GM12878 (cell line): ENCODE results near the gene C10orf90. TPM values are rescaled to one million over a fixed set of nuclear protein-coding genes. Genes with fewer than 3 reads are reported as not detected.

Experiments used
- ATAC-seq: fragments of 200-7000 bp; cut with Tn5 transposase; 3 replicates; pipeline ENCODE4 v1.9.1; 2020; ENCODE audit warnings: mild to moderate bottlenecking, moderate library complexity
- BruUV-seq: library from RNA; stranded (reverse); fragments of 400-500 nt; replicated peaks from 2 replicates; lab custom pipeline; 2021; lab: Mats Ljungman, UMichigan
- CTCF ChIA-PET: fragments of 300-600 bp; sonication (Branson Sonifier 250); formaldehyde crosslinking; extraction: SDS; loops from one replicate; lab custom pipeline; 2021; ENCODE audit warnings: inconsistent platforms; lab: Yijun Ruan, JAX
- POLR2A ChIA-PET: fragments of 350-600 bp; formaldehyde crosslinking; extraction: SDS; loops from one replicate; lab custom pipeline; 2021; ENCODE audit warnings: inconsistent platforms; lab: Charles Lee
- RAD21 ChIA-PET: fragments of 300-600 bp; sonication (Branson Sonifier 250); formaldehyde crosslinking; loops from one replicate; lab custom pipeline; 2023; ENCODE audit warnings: antibody characterized with exemption; ENCODE audit not compliant: unreplicated experiment; lab: Charles Lee
- SMC1A ChIA-PET: fragments of 300-600 bp; sonication (Branson Sonifier 250); formaldehyde crosslinking; loops from one replicate; lab custom pipeline; 2023; ENCODE audit not compliant: unreplicated experiment, uncharacterized antibody; lab: Charles Lee
- DNase-seq: peaks from one replicate; pipeline ENCODE4 v3.0.0-alpha.2; 2011; ENCODE audit warnings: low read depth, low spot score
- FAIRE-seq: peaks from 3 replicates; lab custom pipeline; 2011; peaks lifted over from hg19 to GRCh38; lab: Jason Lieb, UNC
- H2AFZ ChIP-seq: 2 replicates; pipeline ENCODE4 v1.6.0; 2011; ENCODE audit warnings: low read depth, low read length, control low read depth; ENCODE audit not compliant: control insufficient read depth
- H3K27ac ChIP-seq: 2 replicates; pipeline ENCODE4 v1.5.1; 2011; ENCODE audit warnings: control low read depth; ENCODE audit not compliant: control insufficient read depth, insufficient read depth
- H3K27me3 ChIP-seq, 2 experiments: replicated peaks in 1 of 2; 2 replicates each; pipeline versions ENCODE4 v1.6.0 to v1.6.1; 2011; ENCODE audit warnings: low read length in 1 of 2; ENCODE audit not compliant: control insufficient read depth in 2 of 2, insufficient read depth in 2 of 2
- H3K36me3 ChIP-seq, 2 experiments: 2 replicates each; pipeline ENCODE4 v1.5.1; 2011; ENCODE audit warnings: low read length in 1 of 2; ENCODE audit not compliant: control insufficient read depth in 2 of 2, insufficient read depth in 2 of 2
- H3K4me1 ChIP-seq: 2 replicates; pipeline ENCODE4 v1.6.1; 2011; ENCODE audit warnings: mild to moderate bottlenecking, low read length, moderate library complexity, mixed read lengths; ENCODE audit not compliant: control insufficient read depth, insufficient read depth
- H3K4me2 ChIP-seq: 2 replicates; pipeline ENCODE4 v1.6.0; 2011; ENCODE audit warnings: control low read depth; ENCODE audit not compliant: control insufficient read depth, insufficient read depth
- H3K4me3 ChIP-seq: fragments of 200-600 bp; sonication (generic); 2 replicates; pipeline ENCODE4 v1.5.1; 2016
- H3K79me2 ChIP-seq: 2 replicates; pipeline ENCODE4 v1.6.0; 2011; ENCODE audit warnings: low read length; ENCODE audit not compliant: control insufficient read depth, insufficient read depth
- H3K9ac ChIP-seq: 2 replicates; pipeline ENCODE4 v1.8.0; 2011; ENCODE audit warnings: low read length, control low read depth, mixed read lengths; ENCODE audit not compliant: control insufficient read depth, insufficient read depth
- H3K9me3 ChIP-seq: replicated peaks from 3 replicates; pipeline ENCODE4 v1.5.1; 2011; ENCODE audit warnings: mild to moderate bottlenecking, low read length; ENCODE audit not compliant: control insufficient read depth, insufficient read depth
- H4K20me1 ChIP-seq: 2 replicates; pipeline ENCODE4 v1.6.0; 2011; ENCODE audit not compliant: control insufficient read depth, insufficient read depth
- ASH2L ChIP-seq: fragments of 300-600, 200-600 bp; sonication (generic); IDR thresholded peaks from 2 replicates; pipeline ENCODE4 v1.6.1; 2017; ENCODE audit warnings: low read depth, mild to moderate bottlenecking, borderline replicate concordance
- BACH1 ChIP-seq: fragments of 450-650 bp; IDR thresholded peaks from 2 replicates; pipeline ENCODE4 v1.6.1; 2017; ENCODE audit warnings: mild to moderate bottlenecking, borderline replicate concordance
- BCL11A ChIP-seq: IDR thresholded peaks from 2 replicates; pipeline ENCODE4 v1.6.1; 2011; ENCODE audit warnings: low read depth, low read length
- CBX3 ChIP-seq: fragments of 200-600 bp; sonication (generic); IDR thresholded peaks from 2 replicates; pipeline ENCODE4 v1.6.1; 2016; ENCODE audit warnings: low read depth, borderline replicate concordance
- CHD2 ChIP-seq: IDR thresholded peaks from 2 replicates; pipeline ENCODE4 v1.6.1; 2011; ENCODE audit warnings: low read depth, low read length, improper control_type of control experiment, borderline replicate concordance
- GATAD2B ChIP-seq: fragments of 450-650 bp; conservative IDR thresholded peaks from 2 replicates; pipeline ENCODE4 v1.6.1; 2017; ENCODE audit warnings: low read depth, mild to moderate bottlenecking, moderate library complexity
- LARP7 ChIP-seq: fragments of 450-650 bp; IDR thresholded peaks from 2 replicates; pipeline ENCODE4 v1.6.1; 2017; ENCODE audit warnings: mild to moderate bottlenecking
- NR2C2 ChIP-seq: IDR thresholded peaks from 2 replicates; pipeline ENCODE4 v1.6.1; 2011; ENCODE audit warnings: borderline replicate concordance, low read depth; ENCODE audit not compliant: control insufficient read depth, insufficient read length
- NR2F1 ChIP-seq: fragments of 450-650 bp; conservative IDR thresholded peaks from 2 replicates; pipeline ENCODE4 v1.6.1; 2017; ENCODE audit warnings: mild to moderate bottlenecking
- PBX3 ChIP-seq: IDR thresholded peaks from 2 replicates; pipeline ENCODE4 v1.6.1; 2011; ENCODE audit warnings: mild to moderate bottlenecking, low read depth, low read length, moderate library complexity; ENCODE audit not compliant: insufficient replicate concordance
- POU2F2 ChIP-seq: IDR thresholded peaks from 3 replicates; pipeline ENCODE4 v1.6.1; 2011; ENCODE audit warnings: low read depth, mild to moderate bottlenecking, low read length, borderline replicate concordance
- RELA ChIP-seq: fragments of 450-650 bp; IDR thresholded peaks from 2 replicates; pipeline ENCODE4 v1.8.0; 2014; ENCODE audit warnings: borderline replicate concordance; ENCODE audit not compliant: partially characterized antibody
- STAT3 ChIP-seq: IDR thresholded peaks from 2 replicates; pipeline ENCODE4 v1.6.1; 2011; ENCODE audit warnings: low read depth, low read length, improper control_type of control experiment
- SUZ12 ChIP-seq: fragments of 200-600 bp; sonication (generic); IDR thresholded peaks from one replicate; pipeline ENCODE4 v1.6.1; 2018; ENCODE audit warnings: antibody characterized with exemption, mild to moderate bottlenecking; ENCODE audit not compliant: unreplicated experiment
- TCF12 ChIP-seq: IDR thresholded peaks from 2 replicates; pipeline ENCODE4 v1.6.1; 2011; ENCODE audit warnings: low read depth, mild to moderate bottlenecking, low read length
- ZNF207 ChIP-seq: fragments of 450-650 bp; IDR thresholded peaks from 2 replicates; pipeline ENCODE4 v1.6.1; 2014; ENCODE audit warnings: antibody characterized with exemption, mild to moderate bottlenecking, borderline replicate concordance
- ZNF384 ChIP-seq: IDR thresholded peaks from 2 replicates; pipeline ENCODE4 v1.6.1; 2012; ENCODE audit warnings: low read depth, mild to moderate bottlenecking, low read length, improper control_type of control experiment, borderline replicate concordance
- WGBS: methylation state at CpG from one replicate; pipeline ENCODE4 v1.1.6; 2016; ENCODE audit warnings: low lambda C conversion rate; ENCODE audit not compliant: insufficient replicate concordance, insufficient coverage; ENCODE audit errors: missing lambda C conversion rate; 5-methylcytosine and 5-hydroxymethylcytosine counted together
- in situ Hi-C: fragments of 300-500 bp; cut with MboI; formaldehyde crosslinking; loops from 9 replicates; pipeline ENCODE4 v1.14.3; 2018; ENCODE audit warnings: mixed read lengths
- intact Hi-C: fragments of 100-400 bp; cut with micrococcal nuclease; formaldehyde crosslinking; loops from one replicate; pipeline ENCODE4 v1.14.2; 2022; ENCODE audit not compliant: unreplicated experiment
- polyA plus RNA-seq, 11 experiments: library from polyadenylated mRNA; depleted of rRNA in 4 of 11; unstranded in 6 of 11; stranded (reverse) in 5 of 11; fragments of >200 nt; fragmentation: Nextera tagmentation in 4 of 11; fragmentation: Illumina TruSeq in 1 of 11; extraction: Ambion mirVana in 4 of 11; extraction: Trizol in 1 of 11; gene quantifications; 1 replicate in 1 of 11; 2 replicates in 10 of 11; pipeline versions ENCODE4 v1.2.1 to v1.2.3, GENCODE V29; 2011 to 2016; ENCODE audit warnings: inconsistent platforms in 2 of 11, missing spikeins in 2 of 11, low read depth in 1 of 11
- total RNA-seq, 4 experiments: library from RNA; depleted of rRNA in 3 of 4; stranded (reverse); fragments of >200 nt in 3 of 4; fragmentation: Illumina TruSeq in 1 of 4; extraction: Trizol in 1 of 4; gene quantifications; 2 replicates each; pipeline versions ENCODE4 v1.2.1 to v1.2.3, GENCODE V29; 2013 to 2021

Gene C10orf90
- total and polyA plus RNA-seq, 10 of the 15 experiments (the other 5 are each of a cell fraction or from before 2014, with no cell fraction given) = 0.04 TPM; not detected in 9

GRCh38 chr10:126400641-126401040 lies 269.9 kb downstream of the C10orf90 start:
- SMC1A ChIA-PET = no interaction called here

GRCh38 chr10:126398924-126399323 lies 271.6 kb downstream of the C10orf90 start:
- DNase-seq (no peak), ATAC-seq (no peak), FAIRE-seq (no peak)
- Histone ChIP-seq H4K20me1 (no peaks in the 10 kb centered on the region), H3K4me1 (no peaks in the 10 kb centered on the region), H3K36me3 (no peaks in the 10 kb centered on the region), H3K79me2 (no peaks in the 10 kb centered on the region), H3K9me3 (no peaks in the 10 kb centered on the region), H3K27ac (no peak overlapping the region), H3K27me3 (no peaks in the 10 kb centered on the region), H3K4me3 (no peak overlapping the region), H3K4me2 (no peak overlapping the region), H3K9ac (no peak overlapping the region), H2AFZ (no peak overlapping the region)
- 23% methylated on average over 4 of the region's 4 CpGs for whole genome bisulfite sequencing
- ChIA-PET POLR2A (no interaction called here), SMC1A (no interaction called here), RAD21 (no interaction called here), CTCF (no interaction called here)
- intact Hi-C loops = no loop called here
- no TSS peak for BruUV-seq
- in situ Hi-C loops = no loop called here
- no peak for TF ChIP-seq SUZ12
- no peak for TF ChIP-seq TCF12
- no peak for TF ChIP-seq LARP7
- TF ChIP-seq ZNF384 = no peak
- no peak for TF ChIP-seq CHD2
- no peak for TF ChIP-seq STAT3
- no peak for TF ChIP-seq GATAD2B
- no peak for TF ChIP-seq ASH2L

More at GRCh38 chr10:126400641-126401040, 269.9 kb downstream of the C10orf90 start:
- Histone ChIP-seq H3K4me2 (no peak overlapping the region), H3K27me3 (no peaks in the 10 kb centered on the region)
- intact Hi-C loops = no loop called here
- WGBS = 46% methylated on average over 4 of the region's 4 CpGs
- TF ChIP-seq NR2C2 (no peak), NR2F1 (no peak), SUZ12 (no peak), ZNF207 (no peak), ZNF384 (no peak), CBX3 (no peak), BACH1 (no peak), BCL11A (no peak), RELA (no peak), PBX3 (no peak), POU2F2 (no peak)
- TF ChIP-seq, all 136 proteins: peak for 0
- no TSS peak for BruUV-seq
- in situ Hi-C loops = no loop called here
- no peaks in the 10 kb centered on the region for H4K20me1 ChIP-seq
- no peak overlapping the region for H3K9ac ChIP-seq
- no peaks in the 10 kb centered on the region for H3K9me3 ChIP-seq
- H2AFZ ChIP-seq = no peak overlapping the region
- DNase-seq (no peak), ATAC-seq (no peak), FAIRE-seq (no peak)
- no peaks in the 10 kb centered on the region for H3K4me1 ChIP-seq
- no peaks in the 10 kb centered on the region for H3K36me3 ChIP-seq
- H3K27ac ChIP-seq = no peak overlapping the region
- ChIA-PET POLR2A (no interaction called here), RAD21 (no interaction called here), CTCF (no interaction called here)
- H3K79me2 ChIP-seq = no peaks in the 10 kb centered on the region
- no peak overlapping the region for H3K4me3 ChIP-seq
